NCI-H2196 treated with DMSO at 0.1 percent for 48 hours (cell line): ENCODE results near the gene INTS7.

ENCODE experiments used
- DNase-seq: peaks from one replicate; lab custom pipeline; 2025; ENCODE audit not compliant: unreplicated experiment; lab: John Stamatoyannopoulos, UW

INTS7 gene, protein sequence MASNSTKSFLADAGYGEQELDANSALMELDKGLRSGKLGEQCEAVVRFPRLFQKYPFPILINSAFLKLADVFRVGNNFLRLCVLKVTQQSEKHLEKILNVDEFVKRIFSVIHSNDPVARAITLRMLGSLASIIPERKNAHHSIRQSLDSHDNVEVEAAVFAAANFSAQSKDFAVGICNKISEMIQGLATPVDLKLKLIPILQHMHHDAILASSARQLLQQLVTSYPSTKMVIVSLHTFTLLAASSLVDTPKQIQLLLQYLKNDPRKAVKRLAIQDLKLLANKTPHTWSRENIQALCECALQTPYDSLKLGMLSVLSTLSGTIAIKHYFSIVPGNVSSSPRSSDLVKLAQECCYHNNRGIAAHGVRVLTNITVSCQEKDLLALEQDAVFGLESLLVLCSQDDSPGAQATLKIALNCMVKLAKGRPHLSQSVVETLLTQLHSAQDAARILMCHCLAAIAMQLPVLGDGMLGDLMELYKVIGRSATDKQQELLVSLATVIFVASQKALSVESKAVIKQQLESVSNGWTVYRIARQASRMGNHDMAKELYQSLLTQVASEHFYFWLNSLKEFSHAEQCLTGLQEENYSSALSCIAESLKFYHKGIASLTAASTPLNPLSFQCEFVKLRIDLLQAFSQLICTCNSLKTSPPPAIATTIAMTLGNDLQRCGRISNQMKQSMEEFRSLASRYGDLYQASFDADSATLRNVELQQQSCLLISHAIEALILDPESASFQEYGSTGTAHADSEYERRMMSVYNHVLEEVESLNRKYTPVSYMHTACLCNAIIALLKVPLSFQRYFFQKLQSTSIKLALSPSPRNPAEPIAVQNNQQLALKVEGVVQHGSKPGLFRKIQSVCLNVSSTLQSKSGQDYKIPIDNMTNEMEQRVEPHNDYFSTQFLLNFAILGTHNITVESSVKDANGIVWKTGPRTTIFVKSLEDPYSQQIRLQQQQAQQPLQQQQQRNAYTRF

GRCh38 chr1:212035123-212035834, at the start of gene INTS7, which contains the start of gene DTL:
TSS of gene INTS7 (minus strand) at chr1:212035557. CDS start at chr1:212035437, 120 bp downstream.
TSS of gene DTL (plus strand) at chr1:212035748. CDS start at chr1:212035891, 143 bp downstream.
- peak; percentile 99 for DNase-seq

GRCh38 chr1:212082765-212083406, 47.5 kb upstream of the INTS7 start:
- DNase-seq: no peak

DNA sequence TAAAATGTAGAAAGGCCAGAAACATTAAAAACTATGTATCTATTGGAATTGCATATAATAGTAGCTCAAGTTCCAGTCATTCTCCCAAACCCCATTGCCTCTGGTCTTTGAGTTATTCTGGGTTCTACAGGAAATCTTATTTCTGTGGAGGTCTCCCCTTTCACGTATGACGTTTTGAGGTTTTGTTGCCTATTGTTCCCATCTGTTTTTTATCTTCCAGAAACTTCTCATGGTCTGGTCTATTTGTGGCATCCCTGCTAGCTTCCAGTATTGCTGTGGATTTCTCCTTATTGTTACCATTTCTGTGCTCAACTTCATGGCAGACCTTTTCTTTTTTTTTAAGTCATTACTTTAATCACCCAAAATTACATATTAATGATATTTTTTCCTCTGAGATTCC, 43.5 kb upstream of the INTS7 start:
- DNase-seq: no peak

GRCh38 chr1:212077028-212077427, 41.7 kb upstream of the INTS7 start:
- DNase-seq: no peak

GRCh38 chr1:212074856-212075255, 39.5 kb upstream of the INTS7 start:
- no peak for DNase-seq

GRCh38 chr1:212074313-212074712, 39.0 kb upstream of the INTS7 start:
- DNase-seq: no peak

DNA sequence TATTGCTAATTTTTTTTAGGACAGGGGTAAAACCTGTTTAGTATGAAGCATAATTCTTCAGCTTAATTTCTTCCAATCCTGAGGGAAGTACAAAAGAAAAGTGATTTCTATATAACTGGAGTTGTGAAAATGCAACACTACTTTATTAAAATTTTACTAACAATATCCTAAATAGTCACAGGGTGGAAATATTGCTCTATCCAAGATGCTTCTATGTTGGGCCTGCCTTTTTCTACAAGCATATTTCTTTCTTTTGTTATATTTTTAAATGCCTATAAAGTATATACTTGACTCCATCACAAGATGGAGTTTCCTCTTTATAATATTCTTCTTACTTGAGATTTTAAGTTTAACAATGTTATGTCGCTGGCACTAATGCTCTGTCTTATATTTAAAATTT, 38.1 kb upstream of the INTS7 start:
- no peak for DNase-seq

DNA sequence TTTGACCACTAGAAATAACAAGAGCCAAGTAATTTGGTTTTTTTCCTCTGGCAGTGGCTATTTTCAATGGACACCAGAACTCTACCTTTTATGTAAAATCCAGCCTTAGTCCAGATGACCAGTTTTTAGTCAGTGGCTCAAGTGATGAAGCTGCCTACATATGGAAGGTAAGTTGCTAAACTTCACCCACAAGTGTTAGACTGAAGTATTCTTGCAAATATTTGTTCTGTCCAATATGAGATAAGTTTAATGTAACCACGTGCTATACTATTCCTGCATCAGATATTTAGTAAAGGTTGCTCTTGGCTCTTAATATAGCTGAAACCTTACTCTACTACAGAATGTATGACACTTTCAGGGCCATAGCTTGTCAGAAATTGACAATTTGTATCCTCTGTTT, 36.7 kb upstream of the INTS7 start:
- DNase-seq: no peak

DNA sequence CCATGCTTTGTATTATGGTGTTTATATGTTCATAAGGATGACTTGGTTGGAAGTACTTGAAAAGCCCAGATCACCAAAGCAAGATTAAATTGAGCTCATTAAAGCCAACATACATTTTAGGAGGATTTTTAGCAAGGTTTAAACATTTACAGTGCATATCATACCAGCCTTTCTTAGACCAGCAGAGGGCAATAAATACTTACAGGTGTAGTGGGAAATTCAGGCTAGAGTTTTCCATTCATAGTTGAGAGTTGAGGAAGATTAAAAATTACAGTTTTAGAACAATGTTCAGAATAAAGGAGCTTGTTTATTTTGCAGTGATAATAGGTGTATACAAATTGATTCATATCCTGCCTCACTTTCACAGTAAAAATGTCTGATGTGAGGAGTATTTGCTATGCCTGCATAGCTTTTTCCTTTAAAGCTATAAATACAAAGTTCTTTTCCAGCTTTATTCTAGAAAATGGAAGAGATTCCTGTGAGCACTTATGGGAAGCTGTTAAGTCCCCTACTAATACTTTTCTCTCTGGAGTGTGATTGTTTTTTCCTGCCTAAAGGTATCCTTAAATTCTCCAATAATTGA, 35.5 kb upstream of the INTS7 start:
- peak; percentile 8 for DNase-seq

GRCh38 chr1:212067787-212068186, 32.4 kb upstream of the INTS7 start:
- no peak for DNase-seq

DNA sequence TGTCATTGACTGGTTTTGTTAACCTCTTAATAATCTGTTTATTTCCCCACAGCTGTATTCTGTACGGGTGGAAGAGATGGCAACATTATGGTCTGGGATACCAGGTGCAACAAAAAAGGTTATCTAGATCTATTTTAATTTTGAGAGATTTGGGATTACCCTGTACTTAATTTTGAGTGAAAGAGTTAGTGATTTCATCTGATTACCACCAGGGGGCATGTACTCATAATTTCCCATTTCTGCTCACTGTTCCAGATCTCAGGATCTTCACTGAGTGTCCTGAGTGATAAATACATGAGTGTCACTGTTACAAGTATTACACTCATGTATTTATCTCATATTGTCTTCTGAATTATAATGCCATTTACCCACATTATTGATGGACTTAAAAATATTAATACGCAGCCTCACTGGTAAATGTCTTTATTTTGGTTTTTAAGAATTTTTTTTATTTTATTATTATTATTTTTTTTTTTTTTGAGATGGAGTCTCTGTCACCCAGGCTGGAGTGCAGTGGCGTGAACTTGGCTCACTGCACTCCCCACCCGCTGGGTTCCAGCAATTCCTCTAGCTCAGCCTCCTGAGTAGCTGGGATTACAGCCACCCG, 27.6 kb upstream of the INTS7 start:
- DNase-seq: peak; percentile 17

GRCh38 chr1:212060632-212061472, 25.5 kb upstream of the INTS7 start:
- peak; percentile 10 for DNase-seq

GRCh38 chr1:212055333-212055732, 20.0 kb upstream of the INTS7 start:
- no peak for DNase-seq

GRCh38 chr1:212053993-212054392, 18.6 kb upstream of the INTS7 start:
- no peak for DNase-seq

GRCh38 chr1:212045981-212046380, 10.6 kb upstream of the INTS7 start:
- no peak for DNase-seq

DNA sequence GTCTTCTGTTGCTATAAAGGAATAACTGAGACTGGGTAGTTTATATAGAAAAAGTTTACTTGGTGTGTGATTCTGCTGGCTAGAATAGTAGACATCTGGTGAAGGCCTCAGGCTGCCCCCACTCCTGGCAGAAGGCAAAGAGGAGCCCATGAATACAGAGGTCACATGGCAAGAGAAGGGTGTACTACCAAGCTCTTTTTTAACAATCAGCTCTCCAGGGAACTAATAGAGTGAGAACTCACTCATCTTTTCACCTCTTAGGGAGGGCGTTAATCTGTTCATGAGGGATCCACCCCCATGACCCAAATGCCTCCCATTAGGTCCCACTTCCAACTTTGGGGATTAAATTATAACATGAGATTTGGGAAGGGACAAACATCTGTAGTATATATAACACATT, 9.5 kb upstream of the INTS7 start:
- no peak for DNase-seq

- no peak for DNase-seq
These were observed 7.1 kb upstream of the INTS7 start for GRCh38 chr1:212042436-212042835.

DNA sequence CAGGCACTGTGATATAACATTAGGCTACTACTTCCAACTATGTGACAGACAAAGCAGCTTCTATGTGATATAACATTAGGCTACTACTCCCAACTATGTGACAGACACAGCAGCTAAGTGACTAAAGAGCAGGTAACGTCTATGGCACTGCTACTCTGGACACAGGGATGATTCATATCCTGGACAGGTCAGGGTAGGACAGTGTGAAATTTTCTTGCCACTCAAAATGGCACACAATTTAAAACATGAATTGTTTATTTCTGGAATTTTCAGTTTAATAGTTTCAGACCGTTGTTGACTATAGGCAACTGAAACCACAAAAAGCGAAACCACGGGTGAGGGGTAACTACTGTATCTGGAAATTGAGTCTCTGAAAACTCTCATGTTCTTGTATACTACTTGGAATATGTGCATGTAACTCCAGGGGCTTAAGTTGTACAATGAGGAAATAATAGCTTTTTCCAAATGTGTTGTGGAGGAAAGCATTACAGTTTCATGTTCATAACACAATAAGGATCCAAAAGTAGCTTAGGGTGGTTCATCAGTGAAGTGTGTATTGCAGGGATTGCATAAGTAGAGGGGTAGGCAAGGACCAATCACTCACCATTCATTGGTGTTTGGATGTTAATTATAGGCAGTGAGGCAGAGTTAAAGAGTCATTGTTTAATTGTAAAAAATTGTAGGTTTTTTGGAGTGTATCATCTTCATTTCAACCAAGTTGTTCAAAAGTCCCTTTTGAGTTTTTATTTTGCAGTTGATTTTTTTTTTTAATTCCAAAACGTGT, 5.5 kb upstream of the INTS7 start:
- no peak for DNase-seq
